GDM1 (cell line): ENCODE measurements around the gene SRGAP2B.
"Not testable (repeated sequence)": the region's sequence is repeated elsewhere in the genome, so short reads cannot be mapped to it uniquely, and the experiment has no call there.

Experiments
- DNase-seq: peaks from one replicate; lab custom pipeline; 2025; lab: John Stamatoyannopoulos, UW

SRGAP2B gene

DNA sequence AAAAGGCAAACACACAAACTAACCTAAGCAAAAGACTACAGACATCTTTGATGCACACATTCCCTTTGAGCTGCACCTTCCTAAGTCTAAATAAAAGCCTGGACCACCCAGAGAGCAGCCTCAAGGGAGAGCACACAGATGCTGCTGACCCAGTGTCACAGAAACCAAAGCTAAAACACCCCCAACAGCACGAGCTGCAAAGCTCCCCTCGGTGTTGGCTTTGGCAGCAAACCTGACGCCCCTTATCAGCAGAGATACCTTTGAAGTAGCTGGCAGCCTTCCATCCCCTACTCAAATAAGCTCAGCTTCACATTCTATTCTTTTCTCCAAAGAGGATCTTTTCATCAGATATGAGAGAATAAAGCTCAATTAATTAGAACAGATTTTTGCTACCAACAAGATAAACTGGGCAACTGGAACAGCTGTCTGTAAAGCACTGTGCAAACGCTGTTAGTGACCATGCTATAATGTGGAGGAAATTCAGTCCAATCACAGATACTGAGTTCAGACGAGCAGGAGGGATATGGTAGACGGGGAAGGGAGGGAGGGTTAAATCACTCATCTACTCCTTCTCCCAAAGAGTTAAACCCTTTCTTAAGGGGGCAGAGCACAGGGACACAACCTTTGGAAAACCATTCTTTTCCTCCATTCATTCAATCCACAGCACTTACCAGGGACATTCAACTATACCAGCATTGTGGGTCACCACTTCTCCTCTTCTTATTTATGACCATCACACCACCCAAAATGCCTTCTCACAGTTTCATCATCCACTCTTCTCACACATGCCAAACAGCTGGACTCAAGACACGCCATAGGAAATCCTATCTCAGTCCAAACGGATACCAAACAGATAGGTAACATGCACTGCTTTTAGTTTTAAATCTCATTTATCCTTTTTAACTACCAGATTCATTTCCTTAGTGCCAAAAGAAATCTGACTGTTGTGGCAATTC lies 148.3 kb downstream of the SRGAP2B start:
- DNase-seq, result not testable (repeated sequence)

DNA sequence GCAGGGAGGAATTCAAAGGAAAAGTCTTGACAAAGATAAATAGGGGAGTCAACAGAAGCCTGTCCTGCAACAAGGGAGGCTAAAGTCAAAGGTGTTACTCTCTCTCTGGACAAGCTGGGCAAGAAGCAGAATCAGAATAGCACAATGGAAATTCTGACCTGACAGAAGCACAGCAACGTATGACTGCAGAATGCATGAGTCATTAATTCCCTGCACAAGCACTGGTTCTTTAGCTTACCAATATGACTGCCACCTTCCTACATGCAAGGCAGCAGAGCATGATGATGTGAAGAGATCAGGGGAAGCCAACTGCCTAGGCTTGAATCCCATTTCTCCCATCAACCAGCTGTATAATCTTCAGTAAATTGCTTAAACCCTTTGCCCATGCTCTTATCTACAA lies 153.4 kb downstream of the SRGAP2B start:
- not testable (repeated sequence) for DNase-seq

DNA sequence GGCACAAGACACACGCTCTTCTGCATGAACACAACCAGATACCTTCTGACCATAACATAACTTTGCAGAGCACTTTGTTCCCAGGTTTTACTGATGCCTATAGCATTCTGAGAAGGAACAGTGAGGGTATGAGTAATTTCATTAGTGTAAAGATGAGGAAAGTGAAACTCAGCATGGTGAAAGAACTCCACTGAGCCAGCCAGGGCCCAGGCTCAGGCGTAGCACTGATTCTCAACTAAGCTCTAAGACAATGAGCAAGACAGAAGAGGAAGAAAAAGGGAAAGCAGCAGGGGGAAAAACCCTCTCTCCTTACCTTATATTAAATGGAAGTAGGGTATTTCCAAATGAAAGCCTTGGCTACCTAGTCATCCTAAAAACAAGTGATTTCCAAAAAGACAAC lies 155.1 kb downstream of the SRGAP2B start:
- not testable (repeated sequence) for DNase-seq

DNA sequence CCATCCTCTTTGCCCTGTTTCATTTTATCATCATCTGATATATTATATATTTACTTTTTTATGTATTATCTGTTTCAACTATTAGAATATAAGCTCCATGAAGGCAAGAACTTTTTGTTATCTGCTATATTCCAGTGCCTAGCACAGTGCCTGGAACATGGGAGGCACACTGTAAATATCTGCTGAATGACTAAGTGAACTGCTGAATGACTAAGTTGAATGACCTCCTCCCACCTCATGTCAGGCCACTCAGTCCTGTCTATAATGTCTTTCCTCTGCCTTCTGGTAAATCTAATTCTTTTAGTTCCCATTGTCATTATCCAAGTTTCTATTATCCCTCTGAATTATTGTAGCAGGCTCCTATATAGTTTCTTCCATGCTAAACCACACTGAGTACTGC lies 156.5 kb downstream of the SRGAP2B start:
- DNase-seq, result not testable (repeated sequence)

DNA sequence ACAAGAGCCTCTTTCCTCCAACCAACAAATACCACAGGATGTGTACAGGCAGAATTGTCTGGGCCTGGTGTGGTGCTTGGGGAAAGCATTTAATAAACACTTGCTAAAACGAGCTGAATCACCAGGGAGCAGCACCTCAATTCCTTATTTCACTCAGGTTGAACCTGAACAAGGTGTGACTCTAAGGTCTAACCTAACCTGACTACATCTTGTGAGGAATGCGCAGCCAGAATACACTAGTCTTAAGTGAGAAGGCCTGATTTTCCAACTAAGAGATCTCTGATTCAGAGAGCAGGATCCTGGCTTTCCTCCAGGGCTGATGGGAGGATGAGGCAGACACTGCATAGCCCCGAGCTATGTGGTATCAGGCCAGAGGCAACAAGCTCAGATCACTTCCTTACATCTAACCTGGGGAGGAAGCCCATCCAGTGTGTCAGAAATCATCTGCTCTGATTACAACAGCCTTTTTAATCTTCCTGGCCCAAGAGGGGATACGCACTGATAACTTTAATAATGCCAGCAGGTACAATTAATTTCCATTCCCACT lies 158.9 kb downstream of the SRGAP2B start:
- not testable (repeated sequence) for DNase-seq

DNA sequence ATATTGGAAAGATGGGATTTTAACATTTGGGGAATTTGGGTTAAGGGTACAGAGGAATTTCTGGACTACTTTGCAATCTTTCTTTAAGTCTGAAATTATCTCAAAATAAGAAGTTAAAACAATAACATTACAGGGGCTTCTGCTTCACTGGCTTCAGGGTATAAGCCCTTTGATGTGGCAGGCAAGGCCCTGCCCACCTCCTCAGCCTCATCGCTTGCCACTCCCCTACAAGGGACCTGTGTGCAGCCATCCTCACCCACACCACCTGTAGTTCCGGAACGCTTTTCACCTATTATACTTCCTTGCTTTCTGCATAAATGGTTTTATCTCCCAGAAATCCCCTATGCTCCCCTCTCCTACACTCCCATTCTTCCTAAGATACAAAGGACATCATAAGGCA lies 159.8 kb downstream of the SRGAP2B start:
- DNase-seq, result not testable (repeated sequence)

DNA sequence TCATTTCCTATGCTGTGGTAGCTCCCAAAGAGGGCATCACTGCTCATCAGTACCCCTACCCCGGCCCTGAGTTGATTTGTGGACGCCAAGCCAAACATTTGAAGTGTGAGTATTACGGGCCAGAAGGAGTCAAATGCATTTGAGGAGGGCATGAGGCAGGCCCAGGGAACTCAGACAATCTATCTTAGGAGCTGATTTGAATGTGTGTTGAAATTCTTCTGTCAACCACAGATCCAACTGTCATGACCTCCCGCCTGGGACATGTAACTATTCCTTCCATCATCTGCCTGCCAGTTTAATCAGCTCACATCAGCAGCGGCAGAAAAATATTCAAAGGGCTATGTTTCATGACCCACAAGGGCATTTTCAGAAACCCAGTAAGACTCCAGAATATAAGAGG lies 162.1 kb downstream of the SRGAP2B start:
- DNase-seq, result not testable (repeated sequence)

DNA sequence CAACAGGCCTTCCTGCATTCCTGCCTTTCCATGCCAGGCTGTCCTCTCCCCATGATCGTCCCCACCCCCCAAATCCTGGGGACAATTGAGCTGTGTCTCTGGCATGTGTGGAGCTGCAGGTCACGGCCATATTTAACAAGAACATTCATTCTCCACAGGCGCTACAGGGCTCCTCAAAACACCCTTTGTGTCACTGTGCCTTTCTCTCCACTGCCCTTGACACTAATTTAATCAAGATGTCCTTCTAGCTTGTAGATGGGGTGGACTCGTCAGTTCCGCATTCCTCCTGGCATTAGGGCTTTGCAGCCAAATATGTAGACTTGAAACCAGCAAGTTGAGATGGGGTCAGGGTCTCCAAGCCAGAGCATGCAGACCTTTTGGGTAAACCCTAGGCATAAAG lies 163.0 kb downstream of the SRGAP2B start:
- DNase-seq, result not testable (repeated sequence)

DNA sequence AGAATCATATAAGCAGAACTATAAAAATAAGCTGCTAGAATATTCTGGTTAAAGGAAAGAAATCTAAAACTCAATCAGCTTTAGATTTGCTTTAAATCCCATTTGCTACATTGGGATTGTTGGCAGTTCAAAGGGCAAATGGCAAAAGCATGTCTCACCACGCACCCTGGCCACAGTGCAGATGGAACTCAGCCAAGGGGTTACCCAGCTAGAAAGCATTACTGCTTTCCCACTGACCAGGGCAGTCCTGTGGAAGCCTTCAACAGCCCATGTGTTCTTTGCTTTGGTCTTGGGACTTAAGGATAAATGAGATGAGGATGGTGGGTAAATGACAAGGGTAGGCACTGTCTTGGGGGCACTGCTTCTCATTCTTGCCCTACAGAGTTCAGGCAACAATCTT lies 163.6 kb downstream of the SRGAP2B start:
- not testable (repeated sequence) for DNase-seq

DNA sequence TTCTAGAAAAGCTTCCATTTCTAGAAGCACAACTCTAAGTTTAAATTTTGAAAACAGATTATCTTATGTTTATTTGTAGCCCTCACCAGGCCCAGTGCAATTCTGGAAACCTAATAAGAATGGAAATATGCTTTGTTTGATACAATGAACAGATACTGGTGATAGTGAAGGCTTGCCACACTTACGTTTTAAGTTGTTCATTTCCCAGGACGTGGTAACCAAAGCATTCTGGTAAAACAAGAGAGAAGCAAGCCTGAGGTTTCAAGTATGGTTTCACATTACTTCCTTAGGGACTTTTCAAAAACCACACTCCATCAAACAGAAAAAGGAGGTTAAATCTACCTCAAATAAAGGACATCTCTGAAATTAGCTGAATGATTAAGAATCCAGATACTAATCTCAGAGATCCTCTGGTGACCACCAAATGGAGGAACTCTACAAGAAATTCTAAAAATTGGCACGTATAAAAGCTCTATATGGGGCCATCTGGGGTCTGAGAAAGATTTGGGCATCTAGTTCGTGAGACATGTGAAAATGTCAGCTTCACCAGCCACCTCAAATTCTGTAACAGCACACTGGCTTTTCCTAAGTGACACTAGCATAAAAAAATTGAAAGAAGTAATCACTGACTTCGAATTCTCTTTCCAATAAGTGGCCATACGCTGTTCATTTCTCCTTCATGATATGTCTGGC lies 164.9 kb downstream of the SRGAP2B start:
- not testable (repeated sequence) for DNase-seq

DNA sequence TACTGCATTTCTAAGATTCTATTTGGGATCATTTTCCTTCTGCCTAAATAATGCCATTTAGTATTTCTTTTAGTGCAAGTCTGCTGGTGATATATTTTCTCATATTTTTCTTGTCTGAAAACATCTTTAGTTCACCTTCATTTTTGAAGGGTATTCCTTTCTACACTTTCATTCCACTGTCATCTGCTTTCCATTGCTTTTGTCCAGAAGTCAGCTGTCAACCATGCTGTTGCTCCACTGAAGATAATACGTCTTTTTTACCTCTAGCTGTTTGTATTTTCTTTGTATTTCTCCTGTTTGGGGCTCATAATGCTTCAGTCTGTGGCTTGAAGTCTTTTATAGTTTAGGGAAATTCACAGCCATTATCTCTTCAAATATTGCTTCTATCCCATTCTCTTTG lies 167.8 kb downstream of the SRGAP2B start:
- DNase-seq, result not testable (repeated sequence)

DNA sequence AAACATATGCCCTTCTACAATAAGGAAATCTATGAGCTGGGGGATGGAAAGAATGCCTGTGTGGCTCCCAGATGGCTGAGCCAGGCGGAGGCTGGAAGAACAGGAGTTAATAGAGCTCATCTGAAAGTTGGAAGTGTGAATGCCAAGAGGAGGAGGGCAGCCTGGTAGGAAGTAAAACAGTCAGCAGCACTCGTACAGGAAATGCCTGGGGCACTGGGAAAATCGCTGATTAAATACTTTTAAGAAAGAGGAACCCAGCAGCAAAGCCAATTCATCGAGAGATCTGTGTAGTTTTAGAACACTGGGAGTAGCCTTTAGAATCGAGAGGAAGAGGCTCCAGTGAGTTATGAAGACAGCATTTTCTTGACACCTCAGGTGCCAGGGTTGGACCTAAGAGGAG lies 171.5 kb downstream of the SRGAP2B start:
- not testable (repeated sequence) for DNase-seq

DNA sequence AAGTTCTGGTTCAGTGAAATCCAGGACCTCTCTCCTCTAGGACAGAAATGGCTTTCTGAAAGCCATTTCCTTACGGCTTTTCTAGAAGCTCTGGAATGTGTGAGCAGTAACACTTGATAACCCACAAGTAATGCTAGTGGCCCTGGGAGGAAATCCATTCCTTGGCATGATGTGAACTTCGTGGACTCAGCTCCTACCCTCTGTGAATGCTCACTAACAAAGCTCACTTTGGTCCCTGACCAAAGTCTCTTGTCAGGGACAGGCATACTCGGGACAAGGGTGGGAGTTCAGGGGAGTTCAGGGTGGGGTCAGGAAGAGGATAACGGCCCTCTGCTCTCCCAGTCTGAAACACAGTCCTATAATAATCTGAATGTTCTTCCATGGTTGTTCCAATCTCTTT lies 172.3 kb downstream of the SRGAP2B start:
- not testable (repeated sequence) for DNase-seq

DNA sequence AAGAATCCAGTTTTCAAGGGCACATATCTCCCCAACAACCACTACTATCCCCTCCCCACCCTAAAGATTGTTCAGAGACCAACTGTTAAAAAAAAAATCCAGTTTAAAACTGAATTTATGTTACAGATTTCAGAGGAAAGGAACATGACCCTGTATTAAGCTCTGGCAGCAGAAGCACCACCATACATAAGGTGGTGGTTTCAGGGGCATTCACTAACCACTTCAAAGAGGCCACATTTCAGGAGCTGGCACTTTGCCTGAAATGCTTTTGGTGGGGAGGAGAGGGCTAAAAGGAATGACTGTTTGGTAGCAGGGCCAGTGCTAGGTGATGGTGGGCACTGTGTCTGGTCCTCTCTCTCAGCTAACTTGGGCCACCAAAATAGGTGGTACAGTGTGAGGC lies 176.0 kb downstream of the SRGAP2B start:
- not testable (repeated sequence) for DNase-seq

DNA sequence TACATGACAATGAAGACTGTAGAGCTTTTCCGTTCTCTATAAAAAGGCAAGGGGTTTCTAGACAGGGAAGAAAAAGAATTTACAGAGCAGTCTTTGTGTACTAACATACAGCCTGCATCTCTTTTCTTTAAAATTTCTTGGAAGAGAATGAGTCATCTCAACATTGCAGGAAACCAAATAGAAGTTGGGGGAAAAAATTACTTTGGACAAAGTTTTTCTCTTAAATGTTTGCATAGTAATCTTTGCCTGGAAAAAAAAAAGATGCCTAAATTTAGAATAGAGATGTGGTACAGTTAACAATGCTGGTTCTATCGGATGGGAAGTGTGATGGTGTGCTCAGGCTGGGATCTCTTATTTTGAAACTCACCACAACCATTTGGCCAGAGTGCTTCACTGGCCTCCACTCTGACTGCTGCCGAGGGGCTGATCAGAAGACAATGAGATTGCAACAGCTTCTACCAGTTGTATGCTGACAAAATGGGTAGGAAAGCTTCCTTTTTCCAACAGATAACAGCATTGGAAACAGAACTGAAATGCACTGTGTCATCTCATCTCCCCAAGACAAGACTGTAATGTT lies 177.0 kb downstream of the SRGAP2B start:
- not testable (repeated sequence) for DNase-seq

DNA sequence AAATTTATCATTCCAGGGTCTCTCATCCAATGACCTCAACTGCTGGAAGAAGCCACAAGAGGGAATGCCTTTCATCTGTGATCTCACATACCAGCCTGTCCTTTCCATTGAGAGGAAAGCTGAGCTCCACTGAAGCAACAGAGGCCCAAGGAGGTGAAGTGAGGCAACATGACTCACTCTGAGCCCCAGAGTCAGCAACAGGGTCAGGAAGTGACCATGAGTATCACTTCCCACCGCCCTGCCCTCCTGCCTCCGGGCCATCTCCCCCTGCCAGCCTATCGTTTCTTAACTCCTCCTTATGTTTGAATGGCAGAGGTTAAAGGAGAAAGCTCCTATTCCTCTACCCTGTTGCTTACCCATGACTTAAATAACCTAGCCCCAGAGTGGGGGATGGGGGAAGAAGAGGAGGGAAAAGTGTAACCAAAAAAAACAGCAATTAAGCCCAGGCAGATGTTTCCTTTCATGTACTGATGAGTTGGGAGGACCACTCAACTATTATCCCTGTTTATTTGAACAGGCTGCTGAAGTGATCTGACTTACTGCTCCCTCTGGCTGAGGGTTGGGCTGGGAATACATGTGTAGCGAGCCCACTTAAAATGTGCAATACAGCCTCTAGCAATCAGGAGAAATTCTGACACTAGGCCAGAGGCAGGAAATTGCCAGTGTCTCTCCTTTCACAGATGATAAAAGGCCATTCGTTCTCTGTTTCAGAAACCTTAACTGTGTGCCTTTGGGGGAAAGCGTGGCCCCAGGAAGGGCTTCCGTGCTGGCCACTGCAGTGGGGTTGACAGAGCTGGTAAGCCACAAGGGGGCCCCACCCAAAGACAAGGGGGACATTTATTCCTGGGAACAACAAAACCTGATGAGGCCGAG lies 177.7 kb downstream of the SRGAP2B start:
- not testable (repeated sequence) for DNase-seq

DNA sequence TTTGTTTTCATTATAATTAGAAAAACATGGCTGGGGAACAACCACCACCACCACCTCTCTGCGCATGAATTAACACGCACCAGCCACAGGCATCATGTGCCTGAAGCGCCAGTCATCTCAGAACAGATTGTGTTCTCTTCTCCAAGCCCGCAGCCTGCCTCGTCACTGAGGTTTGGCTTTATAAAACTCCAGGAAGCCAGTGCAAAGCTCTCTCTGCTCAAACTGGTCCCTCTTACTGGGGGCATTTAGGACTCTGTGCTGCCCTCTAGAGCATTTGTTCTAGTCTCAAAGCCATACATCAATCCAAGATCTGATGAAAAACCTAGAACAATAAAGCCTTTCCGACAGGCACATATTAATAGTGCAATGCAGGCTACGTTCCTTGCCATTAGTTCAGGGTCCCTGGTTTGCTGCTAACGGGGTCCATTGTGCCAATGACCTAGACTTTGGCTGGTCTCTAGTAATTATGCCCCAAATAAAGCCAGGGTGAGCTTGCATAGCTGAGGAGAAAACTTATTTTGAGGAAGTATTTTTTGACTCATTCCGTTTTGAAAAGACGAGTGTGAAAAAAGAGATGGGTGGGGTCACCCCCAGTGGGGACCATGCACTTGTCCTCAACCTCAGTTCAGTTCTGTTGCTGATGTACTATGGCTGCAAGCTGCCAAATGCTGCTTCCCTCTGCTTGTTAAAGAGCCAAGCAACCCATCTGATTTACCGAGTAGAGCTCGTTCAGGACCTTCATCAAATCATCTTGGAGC lies 181.0 kb downstream of the SRGAP2B start:
- not testable (repeated sequence) for DNase-seq

DNA sequence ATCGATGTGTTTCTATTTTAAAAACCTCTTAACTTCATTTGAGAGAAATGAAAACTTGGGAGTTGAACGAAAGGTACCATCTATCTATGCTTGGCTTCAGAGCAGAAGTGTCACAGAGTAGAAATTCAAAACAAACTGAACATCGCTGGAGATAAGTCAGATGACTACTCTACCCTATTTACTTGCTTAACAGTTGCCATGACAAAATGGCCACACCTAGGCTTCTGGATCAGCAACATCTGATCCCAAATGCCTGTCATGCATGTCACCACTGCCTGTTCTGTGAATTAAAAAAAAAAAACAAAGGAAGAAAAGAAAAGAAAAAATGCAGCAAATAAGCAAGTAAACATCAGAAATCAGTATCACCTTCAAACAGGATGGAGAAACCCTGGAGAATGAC lies 181.7 kb downstream of the SRGAP2B start:
- not testable (repeated sequence) for DNase-seq

DNA sequence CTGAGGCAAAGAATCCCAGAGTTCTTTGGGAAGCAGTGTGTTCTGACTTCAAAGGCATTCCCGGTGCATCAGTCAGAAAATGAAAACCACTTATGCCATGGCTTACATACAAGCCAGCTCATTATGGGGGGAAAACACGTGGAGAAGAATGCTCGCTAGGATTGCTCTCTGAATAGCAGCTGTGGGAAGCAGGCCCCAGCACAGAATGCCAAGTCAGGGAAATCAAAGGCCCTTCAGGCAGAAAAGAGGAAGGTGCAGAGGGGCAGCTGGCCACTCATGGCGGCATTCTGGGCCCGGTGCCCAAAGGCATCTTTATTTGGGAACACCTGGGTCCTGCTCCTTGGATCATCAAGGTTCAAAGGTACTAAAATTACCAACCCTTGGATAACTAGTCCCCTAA lies 184.4 kb downstream of the SRGAP2B start:
- DNase-seq, result not testable (repeated sequence)

DNA sequence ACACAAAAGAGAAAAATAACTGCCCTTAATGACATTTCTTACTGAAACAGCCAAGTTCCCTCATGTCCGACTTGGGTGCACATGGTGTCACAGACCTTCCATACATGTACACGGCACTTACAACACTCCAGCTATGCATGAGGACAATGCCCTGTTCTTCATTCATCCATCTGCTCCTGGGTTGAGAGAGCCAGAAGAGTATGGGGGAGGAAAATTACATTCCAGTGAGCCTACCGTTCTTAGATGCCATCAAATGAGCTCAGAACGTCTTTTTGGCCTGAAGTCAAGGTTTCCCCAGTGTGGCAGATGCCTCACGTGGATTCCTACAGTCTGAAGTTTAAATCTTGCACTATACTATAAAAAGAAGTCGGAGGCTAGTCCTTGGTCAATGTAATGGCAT lies 194.3 kb downstream of the SRGAP2B start:
- DNase-seq, result not testable (repeated sequence)
